Right lobe of liver (tissue), 6 donors: ENCODE data around the gene AIG1. TPM values are rescaled to one million over a fixed set of nuclear protein-coding genes. Genes with fewer than 3 reads are reported as not detected.
"Not testable (repeated sequence)": the region's sequence is repeated elsewhere in the genome, so short reads cannot be mapped to it uniquely, and the experiment has no call there.

ENCODE experiments used
- ATAC-seq, 4 donors: fragments of 200-7000 bp; cut with Tn5 transposase; one replicate each; pipeline ENCODE4 v1.9.1; 2020; ENCODE audit warnings: mild to moderate bottlenecking in 4 of 4, moderate library complexity in 4 of 4
- DNase-seq, 3 donors: peaks; one replicate each; pipeline ENCODE4 v3.0.0-alpha.2; 2020
- H3K27ac ChIP-seq, 3 donors: fragments of 200-600 bp; one replicate each; pipeline ENCODE4 v1.8.0; 2022
- H3K27me3 ChIP-seq, 2 donors: fragments of 200-600 bp; one replicate each; pipeline ENCODE4 v1.8.0; 2022
- H3K36me3 ChIP-seq, 4 donors: fragments of 200-600 bp; sonication (generic) in 1 of 4; one replicate each; pipeline versions ENCODE4 v1.5.1 to v1.8.0; 2017 to 2022; ENCODE audit warnings: control low read depth in 1 of 4
- H3K4me1 ChIP-seq, 4 donors: fragments of 200-600 bp; sonication (generic) in 1 of 4; one replicate each; pipeline versions ENCODE4 v1.5.1 to v1.8.0; 2017 to 2022; ENCODE audit warnings: control low read depth in 1 of 4
- H3K4me3 ChIP-seq, 3 donors: fragments of 200-600 bp; one replicate each; pipeline ENCODE4 v1.8.0; 2022
- H3K9me3 ChIP-seq, 4 donors: fragments of 200-600 bp; sonication (generic) in 1 of 4; one replicate each; pipeline versions ENCODE4 v1.5.1 to v1.8.0; 2017 to 2022; ENCODE audit warnings: control low read depth in 1 of 4
- POLR2A ChIP-seq: fragments of 450-650 bp; IDR thresholded peaks from one replicate; pipeline ENCODE4 v1.6.1; 2017; ENCODE audit warnings: antibody characterized with exemption, mild to moderate bottlenecking
- WGBS: methylation state at CpG from one replicate; pipeline ENCODE4 v1.1.6; 2018; ENCODE audit warnings: low coverage, low lambda C conversion rate; ENCODE audit not compliant: insufficient coverage; ENCODE audit errors: missing lambda C conversion rate; 5-methylcytosine and 5-hydroxymethylcytosine counted together
- intact Hi-C, 2 donors: fragments of 100-400 bp; cut with DNase I; formaldehyde crosslinking; loops; one replicate each; pipeline versions ENCODE4 v1.11.2 to v1.14.1; 2022
- total RNA-seq, 6 experiments: library from RNA; depleted of rRNA in 2 of 6; stranded (reverse); fragments of >200 nt in 2 of 6; fragmentation: NEBNext Ultra II Directional in 3 of 6; extraction: Animal tissue kit (Norgen Biotek cat#: 25700) in 3 of 6; gene quantifications; one replicate each; pipeline versions ENCODE4 v1.1.0 to v1.2.4, GENCODE V29; 2016 to 2023
- TF ChIP-seq, protein P1 (sequence below), 4 donors: fragments of 200-600 bp in 3 of 4; fragments of 450-650 bp in 1 of 4; IDR thresholded peaks; one replicate each; pipeline versions ENCODE4 v1.5.1 to v1.8.0; 2016 to 2022; ENCODE audit warnings: antibody characterized with exemption in 4 of 4, mild to moderate bottlenecking in 2 of 4
- donor health status: DM: no; HTN: yes; CAD: no.
- donor health status: DM: no; HTN: no; CAD: no.
- donor health status: DM: no; HTN: no; CAD: no.
- donor health status: DM: no; HTN: yes; CAD: no.
- donor health status: DM: no; HTN: yes; CAD: no.

AIG1 gene
- total RNA-seq, 6 experiments from 2014 or later, result 81.4 to 151 (median 111) TPM

DNA sequence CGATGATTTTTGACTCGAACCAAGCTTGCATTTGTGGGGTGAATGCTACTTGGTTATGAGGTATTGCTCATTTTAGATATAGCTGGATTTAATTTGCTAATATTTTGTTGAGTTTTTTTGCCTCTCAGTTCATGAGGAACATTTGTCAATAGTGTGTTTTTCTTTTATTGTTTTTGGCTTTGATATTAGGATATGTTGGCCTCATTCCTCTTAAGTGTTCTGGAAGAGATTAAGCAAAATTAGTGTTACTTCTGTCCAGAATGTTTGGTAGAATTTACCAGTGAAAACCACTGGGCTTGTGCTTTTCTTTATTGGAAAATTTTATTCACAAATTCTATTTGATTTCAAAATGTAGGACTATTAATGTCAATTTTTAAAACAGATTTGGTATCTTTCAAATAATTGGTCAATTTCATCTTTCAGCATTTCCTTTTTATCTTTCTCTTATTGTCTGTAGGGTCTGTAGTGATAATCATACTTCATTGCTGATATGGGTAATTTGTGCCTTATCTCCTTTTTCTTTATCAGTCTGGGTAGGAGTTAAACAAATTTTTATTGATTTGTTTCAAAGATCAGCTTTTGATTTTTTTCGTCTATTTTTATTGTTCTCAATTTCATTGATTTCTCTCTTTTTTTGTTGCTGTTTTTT lies 14.1 kb downstream of the AIG1 start:
- peak; percentile 13 to 49 (median 45) for ATAC-seq
- WGBS, result 49% methylated on average over 3 of the region's 3 CpGs
- Histone ChIP-seq H3K4me1 (peaks cover 0 to 35% (median 7%) of the 10 kb centered on the region in 4 donors), H3K36me3 (no peaks in the 10 kb centered on the region), H3K27me3 (no peaks in the 10 kb centered on the region), H3K9me3 (no peaks in the 10 kb centered on the region), H3K27ac (peak overlapping the region; percentile 17 to 73 (median 60)), H3K4me3 (no peak overlapping the region)
- intact Hi-C loops, result no loop called here
- TF ChIP-seq POLR2A, result no peak
- TF ChIP-seq, protein P1, sequence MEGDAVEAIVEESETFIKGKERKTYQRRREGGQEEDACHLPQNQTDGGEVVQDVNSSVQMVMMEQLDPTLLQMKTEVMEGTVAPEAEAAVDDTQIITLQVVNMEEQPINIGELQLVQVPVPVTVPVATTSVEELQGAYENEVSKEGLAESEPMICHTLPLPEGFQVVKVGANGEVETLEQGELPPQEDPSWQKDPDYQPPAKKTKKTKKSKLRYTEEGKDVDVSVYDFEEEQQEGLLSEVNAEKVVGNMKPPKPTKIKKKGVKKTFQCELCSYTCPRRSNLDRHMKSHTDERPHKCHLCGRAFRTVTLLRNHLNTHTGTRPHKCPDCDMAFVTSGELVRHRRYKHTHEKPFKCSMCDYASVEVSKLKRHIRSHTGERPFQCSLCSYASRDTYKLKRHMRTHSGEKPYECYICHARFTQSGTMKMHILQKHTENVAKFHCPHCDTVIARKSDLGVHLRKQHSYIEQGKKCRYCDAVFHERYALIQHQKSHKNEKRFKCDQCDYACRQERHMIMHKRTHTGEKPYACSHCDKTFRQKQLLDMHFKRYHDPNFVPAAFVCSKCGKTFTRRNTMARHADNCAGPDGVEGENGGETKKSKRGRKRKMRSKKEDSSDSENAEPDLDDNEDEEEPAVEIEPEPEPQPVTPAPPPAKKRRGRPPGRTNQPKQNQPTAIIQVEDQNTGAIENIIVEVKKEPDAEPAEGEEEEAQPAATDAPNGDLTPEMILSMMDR (IDR thresholded peaks at IDR 0.05), result no peak
- DNase-seq, result no peak

DNA sequence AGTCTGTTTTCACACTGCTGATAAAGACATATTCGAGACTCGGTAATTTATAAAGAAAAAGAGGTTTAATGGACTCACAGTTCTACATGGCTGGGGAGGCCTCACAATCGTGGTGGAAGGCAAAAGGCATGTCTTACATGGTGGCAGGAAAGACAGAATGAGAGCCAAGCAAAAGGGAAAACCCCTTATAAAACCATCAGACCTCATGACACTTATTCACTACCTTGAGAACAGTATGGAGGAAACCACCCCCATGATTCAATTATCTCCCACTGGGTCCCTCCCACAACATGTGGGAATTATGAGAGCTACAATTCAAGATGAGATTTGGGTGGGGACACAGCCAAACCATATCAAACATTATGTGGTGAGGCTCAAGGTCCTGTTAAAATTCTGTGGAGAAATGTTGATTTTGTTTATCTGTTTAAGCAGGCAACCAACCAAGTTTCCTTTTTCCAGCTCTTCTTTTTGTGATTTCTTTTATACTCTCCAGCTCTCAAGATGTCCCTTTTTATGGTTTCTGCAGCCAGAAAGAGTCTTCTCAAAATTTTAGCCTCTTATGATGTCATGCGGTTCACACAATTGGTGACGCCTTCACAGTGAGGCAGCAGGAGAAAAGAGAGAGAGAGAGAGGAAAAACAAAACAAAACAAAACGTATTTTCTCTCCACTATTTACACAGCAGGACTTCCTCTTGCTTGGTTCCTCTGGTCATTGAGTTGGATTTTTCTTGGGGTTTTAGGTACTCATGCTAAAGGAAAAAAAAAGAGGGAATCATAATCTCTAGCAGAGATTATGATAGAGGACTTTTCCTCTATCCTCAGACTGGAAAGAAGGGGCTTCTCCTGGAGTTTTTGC lies 18.0 kb downstream of the AIG1 start:
- TF ChIP-seq POLR2A, result no peak
- TF ChIP-seq, protein P1 (IDR thresholded peaks at IDR 0.05), result no peak
- DNase-seq (no peak), ATAC-seq (peak; percentile 36 to 63 (median 56))
- WGBS, result 61% methylated on average over 6 of the region's 6 CpGs
- Histone ChIP-seq H3K4me3 (no peak overlapping the region), H3K27me3 (no peaks in the 10 kb centered on the region), H3K27ac (peak overlapping the region in 2 of 3 donors; percentile 46 to 70), H3K36me3 (no peaks in the 10 kb centered on the region), H3K4me1 (peaks cover 0 to 24% (median 9%) of the 10 kb centered on the region in 4 donors), H3K9me3 (no peaks in the 10 kb centered on the region)
- intact Hi-C loops, result no loop called here

DNA sequence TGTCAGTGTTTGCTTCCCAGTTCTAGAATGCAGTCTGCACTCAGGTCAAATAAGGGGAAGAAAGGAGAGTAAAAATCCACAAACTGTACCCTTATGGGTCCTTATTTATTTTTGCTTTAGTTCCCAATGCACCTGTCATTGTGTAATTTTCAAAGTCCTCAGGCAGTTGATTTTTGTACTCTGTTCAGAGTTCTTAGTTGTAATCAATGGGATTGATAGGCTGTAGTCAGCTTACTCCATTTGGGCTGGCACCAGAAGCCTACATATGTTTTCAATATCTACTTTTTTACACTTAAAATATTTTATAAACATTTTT lies 18.6 kb downstream of the AIG1 start:
- H3K4me1 ChIP-seq, result peaks cover 0 to 21% (median 9%) of the 10 kb centered on the region in 4 donors
- no peak for DNase-seq
- no peaks in the 10 kb centered on the region for H3K27me3 ChIP-seq
- peak overlapping the region in 2 of 3 donors; percentile 46 to 70 for H3K27ac ChIP-seq
- TF ChIP-seq, protein P1 (IDR thresholded peaks at IDR 0.05), result no peak
- no peak for TF ChIP-seq POLR2A
- no peaks in the 10 kb centered on the region for H3K9me3 ChIP-seq
- H3K4me3 ChIP-seq, result no peak overlapping the region
- intact Hi-C loops, result no loop called here
- peak; percentile 80 to 93 (median 88) for ATAC-seq
- no peaks in the 10 kb centered on the region for H3K36me3 ChIP-seq

DNA sequence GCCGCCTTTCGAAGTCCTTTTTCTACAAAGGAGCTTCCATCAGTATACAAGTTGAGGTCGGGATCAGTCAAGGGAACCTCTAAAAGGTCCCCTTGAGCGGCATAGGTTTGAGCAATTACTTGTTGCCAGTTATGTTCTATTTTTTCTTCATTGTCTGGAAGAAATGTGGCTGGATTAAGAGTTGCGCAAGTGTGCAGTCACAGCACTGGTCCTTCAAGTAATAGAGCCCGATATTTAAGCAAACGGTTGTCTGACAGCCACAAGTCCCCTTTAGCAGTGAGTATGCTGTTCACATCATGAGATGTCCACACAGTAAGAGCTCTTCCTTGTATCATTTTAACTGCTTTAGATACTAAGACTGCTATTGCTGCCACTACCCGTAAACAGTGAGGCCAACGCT lies 21.6 kb downstream of the AIG1 start:
- H3K4me3 ChIP-seq, result not testable (repeated sequence)
- 88% methylated on average over 8 of the region's 9 CpGs for WGBS

DNA sequence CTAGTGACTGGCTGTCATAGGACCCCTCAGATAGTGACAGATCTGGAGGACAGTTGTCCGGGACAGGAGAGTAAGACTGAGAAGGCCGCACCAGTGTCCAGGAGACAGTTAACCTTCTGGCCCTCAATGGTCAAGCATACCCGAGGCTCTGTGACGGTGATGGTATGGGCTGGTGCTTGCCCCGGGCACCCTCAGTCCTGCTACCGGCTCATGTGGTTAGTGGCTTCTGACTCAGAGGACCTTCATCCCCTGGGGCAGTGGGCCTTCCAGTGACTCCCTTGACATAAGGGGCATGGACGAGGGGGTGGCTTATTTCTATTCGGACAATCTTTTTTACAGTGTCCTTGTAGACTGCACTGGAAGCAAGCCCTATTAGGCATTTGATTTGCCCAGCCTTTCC lies 23.3 kb downstream of the AIG1 start:
- 100% methylated on average over 1 of the region's 8 CpGs for WGBS
- H3K36me3 ChIP-seq, H3K27ac ChIP-seq, H3K27me3 ChIP-seq, H3K4me1 ChIP-seq, H3K9me3 ChIP-seq, intact Hi-C loops, H3K4me3 ChIP-seq, ATAC-seq, DNase-seq: not testable (repeated sequence)

More for the DNA sequence above, 21.6 kb downstream of the AIG1 start:
- DNase-seq, H3K9me3 ChIP-seq, ATAC-seq, intact Hi-C loops, H3K27me3 ChIP-seq, H3K27ac ChIP-seq, H3K36me3 ChIP-seq: not testable (repeated sequence)
- H3K4me1 ChIP-seq, result peaks cover 0 to 12% (median 3%) of the 10 kb centered on the region in 4 donors

DNA sequence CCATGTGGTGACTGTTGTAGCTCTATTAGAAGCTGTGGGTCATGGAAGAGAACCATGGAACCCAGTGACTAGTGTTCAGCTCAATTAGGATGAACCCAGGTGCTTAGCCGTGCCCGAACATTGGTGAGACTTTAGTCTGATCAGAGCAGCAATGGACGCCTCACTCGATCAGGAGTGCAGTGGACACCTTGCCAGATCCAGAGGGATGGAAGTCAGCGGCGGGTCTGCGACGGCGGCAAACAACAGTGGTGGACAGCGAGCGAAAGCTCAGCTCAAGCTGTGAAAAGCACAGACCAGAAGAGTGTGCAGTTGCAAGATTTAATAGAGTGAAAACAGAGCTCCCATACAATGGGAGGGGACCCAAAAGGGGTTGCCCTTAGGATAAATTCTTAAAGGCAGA lies 26.6 kb downstream of the AIG1 start:
- ATAC-seq, DNase-seq, H3K9me3 ChIP-seq, H3K27me3 ChIP-seq, H3K27ac ChIP-seq, intact Hi-C loops, H3K4me3 ChIP-seq, H3K4me1 ChIP-seq, H3K36me3 ChIP-seq: not testable (repeated sequence)
- WGBS, result 97% methylated on average over 11 of the region's 11 CpGs
